CD14-positive monocyte (primary cell): ENCODE results near the gene FAM163B. TPM values are rescaled to one million over a fixed set of nuclear protein-coding genes. Genes with fewer than 3 reads are reported as not detected.

Source experiments
- DNase-seq, 3 donors: peaks; one replicate each; pipeline ENCODE4 v3.0.0-alpha.2; 2011 to 2022
- H2AFZ ChIP-seq: 2 replicates; pipeline ENCODE4 v1.6.0; 2012; ENCODE audit warnings: mild to moderate bottlenecking, low read depth, low read length, inconsistent platforms; ENCODE audit not compliant: insufficient read depth, poor library complexity, severe bottlenecking
- H3K27ac ChIP-seq, 2 donors: 1 replicate in 1 of 2; 2 replicates in 1 of 2; pipeline ENCODE4 v1.5.1; 2012 to 2013; ENCODE audit warnings: low read length in 2 of 2, control low read depth in 1 of 2, inconsistent platforms in 1 of 2, low read depth in 1 of 2, mild to moderate bottlenecking in 1 of 2
- H3K27me3 ChIP-seq, 2 donors: one replicate each; pipeline versions ENCODE4 v1.6.0 to v1.6.1; 2011 to 2013; ENCODE audit warnings: low read length in 2 of 2; ENCODE audit not compliant: control insufficient read depth in 2 of 2, insufficient read depth in 2 of 2
- H3K36me3 ChIP-seq, 2 donors: replicated peaks in 1 of 2; 1 replicate in 1 of 2; 2 replicates in 1 of 2; pipeline versions ENCODE4 v1.5.1 to v1.6.1; 2012 to 2013; ENCODE audit warnings: low read length in 2 of 2, control low read depth in 1 of 2, inconsistent platforms in 1 of 2, mild to moderate bottlenecking in 1 of 2; ENCODE audit not compliant: insufficient read depth in 2 of 2, control insufficient read depth in 1 of 2
- H3K4me1 ChIP-seq, 2 donors: 1 replicate in 1 of 2; 2 replicates in 1 of 2; pipeline versions ENCODE4 v1.5.1 to v1.6.1; 2012 to 2013; ENCODE audit warnings: low read length in 2 of 2, control low read depth in 1 of 2, inconsistent platforms in 1 of 2, mild to moderate bottlenecking in 1 of 2, moderate library complexity in 1 of 2; ENCODE audit not compliant: insufficient read depth in 2 of 2, control insufficient read depth in 1 of 2
- H3K4me2 ChIP-seq: replicated peaks from 2 replicates; pipeline ENCODE3; 2012; ENCODE audit warnings: low read length, moderate library complexity, mild to moderate bottlenecking; ENCODE audit not compliant: poor library complexity, severe bottlenecking; ENCODE audit errors: extremely low read depth
- H3K4me3 ChIP-seq, 3 experiments: fragments of 200-600 bp in 1 of 3; sonication (generic) in 1 of 3; replicated peaks in 1 of 3; 1 replicate in 2 of 3; 2 replicates in 1 of 3; pipeline ENCODE4 v1.5.1; 2011 to 2013; ENCODE audit warnings: low read length in 3 of 3, mild to moderate bottlenecking in 3 of 3, control low read depth in 2 of 3, low read depth in 2 of 3, inconsistent platforms in 1 of 3, moderate library complexity in 1 of 3
- H3K79me2 ChIP-seq: 2 replicates; pipeline ENCODE4 v1.6.0; 2012; ENCODE audit warnings: mild to moderate bottlenecking, control low read depth, inconsistent platforms, low read length, moderate library complexity; ENCODE audit not compliant: insufficient read depth
- H3K9ac ChIP-seq: 2 replicates; pipeline ENCODE4 v1.6.0; 2017; ENCODE audit warnings: low read length, mild to moderate bottlenecking; ENCODE audit not compliant: insufficient read depth, poor library complexity, severe bottlenecking
- H3K9me3 ChIP-seq, 2 donors: replicated peaks in 1 of 2; 1 replicate in 1 of 2; 2 replicates in 1 of 2; pipeline versions ENCODE4 v1.5.1 to v1.6.1; 2012 to 2013; ENCODE audit warnings: low read length in 2 of 2, control low read depth in 1 of 2; ENCODE audit not compliant: control insufficient read depth in 1 of 2, insufficient read depth in 1 of 2
- H4K20me1 ChIP-seq: 2 replicates; pipeline ENCODE4 v1.6.0; 2012; ENCODE audit warnings: mild to moderate bottlenecking, low read length, control low read depth, moderate library complexity; ENCODE audit not compliant: insufficient read depth
- H3K27ac Mint-ChIP-seq, 7 donors: one replicate each; pipeline ENCODE4 v1.8.0; 2020; ENCODE audit warnings: mild to moderate bottlenecking in 7 of 7, mixed read lengths in 7 of 7, moderate library complexity in 6 of 7, inconsistent platforms in 2 of 7
- H3K27me3 Mint-ChIP-seq, 3 donors: one replicate each; pipeline ENCODE4 v1.8.0; 2021 to 2022; ENCODE audit warnings: low read depth in 3 of 3, mild to moderate bottlenecking in 3 of 3, mixed read lengths in 3 of 3, moderate library complexity in 3 of 3, inconsistent platforms in 1 of 3
- H3K36me3 Mint-ChIP-seq, 2 donors: one replicate each; pipeline ENCODE4 v1.8.0; 2020; ENCODE audit warnings: mixed read lengths in 2 of 2, inconsistent platforms in 1 of 2, mild to moderate bottlenecking in 1 of 2
- H3K4me1 Mint-ChIP-seq: one replicate; pipeline ENCODE4 v1.8.0; 2020; ENCODE audit warnings: mild to moderate bottlenecking, mixed read lengths
- H3K4me3 Mint-ChIP-seq, 2 donors: one replicate each; pipeline ENCODE4 v1.8.0; 2020; ENCODE audit warnings: mild to moderate bottlenecking in 2 of 2, mixed read lengths in 2 of 2, moderate library complexity in 1 of 2
- H3K9me3 Mint-ChIP-seq, 7 donors: one replicate each; pipeline ENCODE4 v1.8.0; 2020 to 2022; ENCODE audit warnings: mixed read lengths in 7 of 7, mild to moderate bottlenecking in 6 of 7, moderate library complexity in 6 of 7, inconsistent platforms in 2 of 7
- CTCF ChIP-seq: fragments of 200-600 bp; IDR thresholded peaks from one replicate; pipeline ENCODE4 v1.8.0; 2022; ENCODE audit warnings: antibody characterized with exemption, mild to moderate bottlenecking
- WGBS: methylation state at CpG from one replicate; pipeline ENCODE4 v1.1.5; 2013; ENCODE audit warnings: missing lambda C conversion rate; ENCODE audit not compliant: insufficient coverage; 5-methylcytosine and 5-hydroxymethylcytosine counted together
- intact Hi-C, 2 donors: fragments of 100-400 bp; cut with micrococcal nuclease; formaldehyde crosslinking; loops; one replicate each; pipeline versions ENCODE4 v1.15.0 to v1.15.1; 2023
- polyA plus RNA-seq, 3 donors: library from polyadenylated mRNA; depleted of rRNA in 1 of 3; unstranded in 2 of 3; stranded (reverse) in 1 of 3; fragments of 300-500 nt in 2 of 3; fragments of >200 nt in 1 of 3; fragmentation: Illumina TruSeq in 2 of 3; gene quantifications; 1 replicate in 2 of 3; 2 replicates in 1 of 3; pipeline ENCODE4 v1.2.3, GENCODE V29; 2012 to 2021

The FAM163B gene
- polyA plus RNA-seq, 3 donors = not detected

- H3K4me1 Mint-ChIP-seq = no peaks in the 10 kb centered on the region
- DNase-seq = no peak
- H3K27ac ChIP-seq = no peak overlapping the region
- no peaks in the 10 kb centered on the region for H4K20me1 ChIP-seq
- no peak overlapping the region for H2AFZ ChIP-seq
- H3K27ac Mint-ChIP-seq = no peak overlapping the region
- intact Hi-C loops = no loop called here
- TF ChIP-seq CTCF = no peak
- H3K4me1 ChIP-seq = no peaks in the 10 kb centered on the region
- peaks cover 7 to 15% (median 11%) of the 10 kb centered on the region in 7 donors for H3K9me3 Mint-ChIP-seq
- no peak overlapping the region for H3K9ac ChIP-seq
- no peaks in the 10 kb centered on the region for H3K36me3 Mint-ChIP-seq
- H3K4me2 ChIP-seq = no peak overlapping the region
- no peaks in the 10 kb centered on the region for H3K36me3 ChIP-seq
- peaks cover 6 to 13% of the 10 kb centered on the region in 2 donors for H3K9me3 ChIP-seq
- H3K4me3 ChIP-seq = no peak overlapping the region
- no peaks in the 10 kb centered on the region for H3K79me2 ChIP-seq
- H3K27me3 ChIP-seq = peaks cover 2 to 31% of the 10 kb centered on the region in 2 donors
- 93% methylated on average over 3 of the region's 6 CpGs for WGBS
- no peak overlapping the region for H3K4me3 Mint-ChIP-seq
- H3K27me3 Mint-ChIP-seq = peaks cover 22 to 39% (median 38%) of the 10 kb centered on the region in 3 donors
Measured at GRCh38 chr9:133587466-133587865, 21.7 kb downstream of the FAM163B start.

- Histone ChIP-seq H3K4me1 (no peaks in the 10 kb centered on the region), H3K4me2 (no peak overlapping the region), H3K9me3 (peaks cover 6 to 13% of the 10 kb centered on the region in 2 donors), H2AFZ (no peak overlapping the region), H3K36me3 (no peaks in the 10 kb centered on the region), H4K20me1 (no peaks in the 10 kb centered on the region), H3K9ac (no peak overlapping the region), H3K27ac (no peak overlapping the region), H3K79me2 (no peaks in the 10 kb centered on the region), H3K4me3 (no peak overlapping the region), H3K27me3 (peaks cover 2 to 31% of the 10 kb centered on the region in 2 donors)
- 88% methylated on average over 8 of the region's 8 CpGs for WGBS
- H3K4me1 Mint-ChIP-seq = no peaks in the 10 kb centered on the region
- no peak overlapping the region for H3K27ac Mint-ChIP-seq
- no peak for TF ChIP-seq CTCF
- H3K36me3 Mint-ChIP-seq = no peaks in the 10 kb centered on the region
- DNase-seq = no peak
- H3K9me3 Mint-ChIP-seq = peaks cover 7 to 15% (median 11%) of the 10 kb centered on the region in 7 donors
- H3K4me3 Mint-ChIP-seq = no peak overlapping the region
- H3K27me3 Mint-ChIP-seq = peaks cover 22 to 39% (median 38%) of the 10 kb centered on the region in 3 donors
- intact Hi-C loops = no loop called here
Measured at GRCh38 chr9:133587051-133587450, 22.1 kb downstream of the FAM163B start.
